CD14-positive monocyte (primary cell): Measurements from ENCODE around the gene FBXO41. TPM values are rescaled to one million over a fixed set of nuclear protein-coding genes. Genes with fewer than 3 reads are reported as not detected.

Experiments used
- DNase-seq, 3 donors: peaks; one replicate each; pipeline ENCODE4 v3.0.0-alpha.2; 2011 to 2022
- H2AFZ ChIP-seq: 2 replicates; pipeline ENCODE4 v1.6.0; 2012; ENCODE audit warnings: mild to moderate bottlenecking, low read depth, low read length, inconsistent platforms; ENCODE audit not compliant: insufficient read depth, poor library complexity, severe bottlenecking
- H3K27ac ChIP-seq, 2 donors: 1 replicate in 1 of 2; 2 replicates in 1 of 2; pipeline ENCODE4 v1.5.1; 2012 to 2013; ENCODE audit warnings: low read length in 2 of 2, control low read depth in 1 of 2, inconsistent platforms in 1 of 2, low read depth in 1 of 2, mild to moderate bottlenecking in 1 of 2
- H3K27me3 ChIP-seq, 2 donors: one replicate each; pipeline versions ENCODE4 v1.6.0 to v1.6.1; 2011 to 2013; ENCODE audit warnings: low read length in 2 of 2; ENCODE audit not compliant: control insufficient read depth in 2 of 2, insufficient read depth in 2 of 2
- H3K36me3 ChIP-seq, 2 donors: replicated peaks in 1 of 2; 1 replicate in 1 of 2; 2 replicates in 1 of 2; pipeline versions ENCODE4 v1.5.1 to v1.6.1; 2012 to 2013; ENCODE audit warnings: low read length in 2 of 2, control low read depth in 1 of 2, inconsistent platforms in 1 of 2, mild to moderate bottlenecking in 1 of 2; ENCODE audit not compliant: insufficient read depth in 2 of 2, control insufficient read depth in 1 of 2
- H3K4me1 ChIP-seq, 2 donors: 1 replicate in 1 of 2; 2 replicates in 1 of 2; pipeline versions ENCODE4 v1.5.1 to v1.6.1; 2012 to 2013; ENCODE audit warnings: low read length in 2 of 2, control low read depth in 1 of 2, inconsistent platforms in 1 of 2, mild to moderate bottlenecking in 1 of 2, moderate library complexity in 1 of 2; ENCODE audit not compliant: insufficient read depth in 2 of 2, control insufficient read depth in 1 of 2
- H3K4me2 ChIP-seq: replicated peaks from 2 replicates; pipeline ENCODE3; 2012; ENCODE audit warnings: low read length, moderate library complexity, mild to moderate bottlenecking; ENCODE audit not compliant: poor library complexity, severe bottlenecking; ENCODE audit errors: extremely low read depth
- H3K4me3 ChIP-seq, 3 experiments: fragments of 200-600 bp in 1 of 3; sonication (generic) in 1 of 3; replicated peaks in 1 of 3; 1 replicate in 2 of 3; 2 replicates in 1 of 3; pipeline ENCODE4 v1.5.1; 2011 to 2013; ENCODE audit warnings: low read length in 3 of 3, mild to moderate bottlenecking in 3 of 3, control low read depth in 2 of 3, low read depth in 2 of 3, inconsistent platforms in 1 of 3, moderate library complexity in 1 of 3
- H3K79me2 ChIP-seq: 2 replicates; pipeline ENCODE4 v1.6.0; 2012; ENCODE audit warnings: mild to moderate bottlenecking, control low read depth, inconsistent platforms, low read length, moderate library complexity; ENCODE audit not compliant: insufficient read depth
- H3K9ac ChIP-seq: 2 replicates; pipeline ENCODE4 v1.6.0; 2017; ENCODE audit warnings: low read length, mild to moderate bottlenecking; ENCODE audit not compliant: insufficient read depth, poor library complexity, severe bottlenecking
- H3K9me3 ChIP-seq, 2 donors: replicated peaks in 1 of 2; 1 replicate in 1 of 2; 2 replicates in 1 of 2; pipeline versions ENCODE4 v1.5.1 to v1.6.1; 2012 to 2013; ENCODE audit warnings: low read length in 2 of 2, control low read depth in 1 of 2; ENCODE audit not compliant: control insufficient read depth in 1 of 2, insufficient read depth in 1 of 2
- H4K20me1 ChIP-seq: 2 replicates; pipeline ENCODE4 v1.6.0; 2012; ENCODE audit warnings: mild to moderate bottlenecking, low read length, control low read depth, moderate library complexity; ENCODE audit not compliant: insufficient read depth
- H3K27ac Mint-ChIP-seq, 7 donors: one replicate each; pipeline ENCODE4 v1.8.0; 2020; ENCODE audit warnings: mild to moderate bottlenecking in 7 of 7, mixed read lengths in 7 of 7, moderate library complexity in 6 of 7, inconsistent platforms in 2 of 7
- H3K27me3 Mint-ChIP-seq, 3 donors: one replicate each; pipeline ENCODE4 v1.8.0; 2021 to 2022; ENCODE audit warnings: low read depth in 3 of 3, mild to moderate bottlenecking in 3 of 3, mixed read lengths in 3 of 3, moderate library complexity in 3 of 3, inconsistent platforms in 1 of 3
- H3K36me3 Mint-ChIP-seq, 2 donors: one replicate each; pipeline ENCODE4 v1.8.0; 2020; ENCODE audit warnings: mixed read lengths in 2 of 2, inconsistent platforms in 1 of 2, mild to moderate bottlenecking in 1 of 2
- H3K4me1 Mint-ChIP-seq: one replicate; pipeline ENCODE4 v1.8.0; 2020; ENCODE audit warnings: mild to moderate bottlenecking, mixed read lengths
- H3K4me3 Mint-ChIP-seq, 2 donors: one replicate each; pipeline ENCODE4 v1.8.0; 2020; ENCODE audit warnings: mild to moderate bottlenecking in 2 of 2, mixed read lengths in 2 of 2, moderate library complexity in 1 of 2
- H3K9me3 Mint-ChIP-seq, 7 donors: one replicate each; pipeline ENCODE4 v1.8.0; 2020 to 2022; ENCODE audit warnings: mixed read lengths in 7 of 7, mild to moderate bottlenecking in 6 of 7, moderate library complexity in 6 of 7, inconsistent platforms in 2 of 7
- CTCF ChIP-seq: fragments of 200-600 bp; IDR thresholded peaks from one replicate; pipeline ENCODE4 v1.8.0; 2022; ENCODE audit warnings: antibody characterized with exemption, mild to moderate bottlenecking
- WGBS: methylation state at CpG from one replicate; pipeline ENCODE4 v1.1.5; 2013; ENCODE audit warnings: missing lambda C conversion rate; ENCODE audit not compliant: insufficient coverage; 5-methylcytosine and 5-hydroxymethylcytosine counted together
- intact Hi-C, 2 donors: fragments of 100-400 bp; cut with micrococcal nuclease; formaldehyde crosslinking; loops; one replicate each; pipeline versions ENCODE4 v1.15.0 to v1.15.1; 2023
- polyA plus RNA-seq, 3 donors: library from polyadenylated mRNA; depleted of rRNA in 1 of 3; unstranded in 2 of 3; stranded (reverse) in 1 of 3; fragments of 300-500 nt in 2 of 3; fragments of >200 nt in 1 of 3; fragmentation: Illumina TruSeq in 2 of 3; gene quantifications; 1 replicate in 2 of 3; 2 replicates in 1 of 3; pipeline ENCODE4 v1.2.3, GENCODE V29; 2012 to 2021

The FBXO41 gene
- polyA plus RNA-seq, 3 donors, result 0.29 to 17.1 (median 0.52) TPM

- no peak for TF ChIP-seq CTCF
- peaks cover 11% of the 10 kb centered on the region for H3K4me1 Mint-ChIP-seq
- peaks cover 44 to 56% of the 10 kb centered on the region in 2 donors for H3K36me3 Mint-ChIP-seq
- Histone ChIP-seq H3K4me1 (peaks cover 0 to 8% of the 10 kb centered on the region in 2 donors), H3K4me3 (no peak overlapping the region), H2AFZ (no peak overlapping the region), H4K20me1 (no peaks in the 10 kb centered on the region), H3K36me3 (peaks cover 42 to 81% of the 10 kb centered on the region in 2 donors), H3K9me3 (no peaks in the 10 kb centered on the region), H3K9ac (no peak overlapping the region), H3K27me3 (no peaks in the 10 kb centered on the region), H3K27ac (no peak overlapping the region), H3K4me2 (no peak overlapping the region), H3K79me2 (no peaks in the 10 kb centered on the region)
- no CpG with 5 or more reads among the region's 1 CpG for WGBS
- intact Hi-C loops, result no loop called here
- peaks cover 1% of the 10 kb centered on the region in 3 donors for H3K27me3 Mint-ChIP-seq
- no peak for DNase-seq
- H3K4me3 Mint-ChIP-seq, result no peak overlapping the region
- H3K9me3 Mint-ChIP-seq, result no peaks in the 10 kb centered on the region
- peak overlapping the region in 3 of 7 donors; percentile 10 to 56 (median 18) for H3K27ac Mint-ChIP-seq
Observed at GRCh38 chr2:73256618-73256922, 27.7 kb downstream of the FBXO41 start.

GRCh38 chr2:73255907-73256617 is 28.2 kb downstream of the FBXO41 start:
- WGBS, result 95% methylated on average over 2 of the region's 5 CpGs
- intact Hi-C loops, result no loop called here
- H3K27me3 Mint-ChIP-seq, result peaks cover 1% of the 10 kb centered on the region in 3 donors
- Histone ChIP-seq H3K27ac (no peak overlapping the region), H3K4me1 (peaks cover 0 to 8% of the 10 kb centered on the region in 2 donors), H3K9ac (no peak overlapping the region), H3K79me2 (no peaks in the 10 kb centered on the region), H3K36me3 (peaks cover 46 to 82% of the 10 kb centered on the region in 2 donors), H4K20me1 (no peaks in the 10 kb centered on the region), H3K4me3 (no peak overlapping the region), H2AFZ (no peak overlapping the region), H3K9me3 (no peaks in the 10 kb centered on the region), H3K4me2 (no peak overlapping the region), H3K27me3 (no peaks in the 10 kb centered on the region)
- no peak for TF ChIP-seq CTCF
- H3K4me3 Mint-ChIP-seq, result no peak overlapping the region
- no peaks in the 10 kb centered on the region for H3K9me3 Mint-ChIP-seq
- H3K27ac Mint-ChIP-seq, result peak overlapping the region in 3 of 7 donors; percentile 10 to 41 (median 18)
- peaks cover 11% of the 10 kb centered on the region for H3K4me1 Mint-ChIP-seq
- peaks cover 44 to 56% of the 10 kb centered on the region in 2 donors for H3K36me3 Mint-ChIP-seq
- DNase-seq, result no peak
